CD4-positive, alpha-beta T cell treated with Interleukin-4 for 4 hours (primary cell): ENCODE measurements around the gene MKRN2.
"Not testable (repeated sequence)": the region's sequence is repeated elsewhere in the genome, so short reads cannot be mapped to it uniquely, and the experiment has no call there.

Experiments
- DNase-seq: peaks from one replicate; pipeline ENCODE4 v3.0.0-alpha.2; 2020

Gene MKRN2

DNA sequence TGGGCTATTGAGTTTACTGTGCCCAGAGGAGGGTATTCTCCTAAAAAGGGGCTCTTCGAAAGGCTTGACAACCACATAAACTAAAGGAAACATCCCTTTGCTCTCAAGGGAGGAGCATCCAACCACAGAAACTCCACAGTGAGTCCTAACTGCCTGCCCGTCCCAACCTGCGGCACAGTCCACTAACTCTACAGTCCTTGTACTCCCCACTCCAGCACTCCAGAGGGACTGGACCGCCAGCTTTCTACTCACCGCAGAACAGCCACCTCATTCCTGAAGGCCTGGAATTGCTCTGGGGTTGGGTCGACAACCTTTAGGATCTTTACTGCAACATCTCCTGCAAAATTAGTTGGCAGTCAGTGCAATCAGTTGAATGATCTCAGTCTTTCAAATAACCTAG is 34.6 kb downstream of the MKRN2 start:
- no peak for DNase-seq

DNA sequence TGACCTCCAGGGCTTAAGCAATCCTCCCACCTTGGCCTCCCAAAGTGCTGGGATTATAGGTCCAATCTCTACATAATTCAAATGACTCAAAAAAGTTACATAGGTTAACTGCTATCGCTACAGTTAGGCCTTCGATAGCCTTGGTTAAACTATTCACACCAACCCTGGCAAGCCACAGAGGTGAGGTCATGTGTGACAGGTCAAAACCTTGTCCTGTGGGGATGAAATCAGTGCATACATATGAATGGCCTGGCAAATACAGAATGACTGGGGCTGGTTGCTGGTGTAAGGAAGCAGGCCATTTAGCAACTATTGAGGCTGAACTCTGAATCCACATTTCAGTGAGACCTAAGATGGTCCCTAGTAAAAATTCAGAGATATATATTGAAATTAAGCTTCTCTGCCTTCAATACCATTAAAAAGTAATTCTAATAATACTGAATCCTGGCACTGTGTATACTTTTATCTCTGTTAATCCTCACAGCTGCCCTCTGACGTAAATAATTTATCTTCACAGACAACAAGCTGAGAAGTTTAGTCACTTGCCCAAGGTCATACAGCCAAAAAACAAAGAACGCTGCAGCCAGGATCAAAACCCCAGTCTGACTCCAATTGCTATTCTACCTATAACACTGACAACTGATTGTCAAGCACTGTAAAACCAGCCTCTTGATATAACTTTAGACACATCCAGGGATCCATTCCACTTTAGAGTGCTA is 35.3 kb downstream of the MKRN2 start:
- DNase-seq: no peak

GRCh38 chr3:12593473-12593872 is 36.6 kb downstream of the MKRN2 start:
- no peak for DNase-seq

- no peak for DNase-seq
These were observed 42.0 kb downstream of the MKRN2 start for GRCh38 chr3:12598890-12599289.

GRCh38 chr3:12601072-12601471 is 44.2 kb downstream of the MKRN2 start:
- DNase-seq: no peak

- DNase-seq: no peak
These were observed 47.1 kb downstream of the MKRN2 start for GRCh38 chr3:12603969-12604368.

- no peak for DNase-seq
These were observed 51.5 kb downstream of the MKRN2 start for GRCh38 chr3:12608376-12608775.

GRCh38 chr3:12611117-12611516 is 54.2 kb downstream of the MKRN2 start:
- DNase-seq: no peak

DNA sequence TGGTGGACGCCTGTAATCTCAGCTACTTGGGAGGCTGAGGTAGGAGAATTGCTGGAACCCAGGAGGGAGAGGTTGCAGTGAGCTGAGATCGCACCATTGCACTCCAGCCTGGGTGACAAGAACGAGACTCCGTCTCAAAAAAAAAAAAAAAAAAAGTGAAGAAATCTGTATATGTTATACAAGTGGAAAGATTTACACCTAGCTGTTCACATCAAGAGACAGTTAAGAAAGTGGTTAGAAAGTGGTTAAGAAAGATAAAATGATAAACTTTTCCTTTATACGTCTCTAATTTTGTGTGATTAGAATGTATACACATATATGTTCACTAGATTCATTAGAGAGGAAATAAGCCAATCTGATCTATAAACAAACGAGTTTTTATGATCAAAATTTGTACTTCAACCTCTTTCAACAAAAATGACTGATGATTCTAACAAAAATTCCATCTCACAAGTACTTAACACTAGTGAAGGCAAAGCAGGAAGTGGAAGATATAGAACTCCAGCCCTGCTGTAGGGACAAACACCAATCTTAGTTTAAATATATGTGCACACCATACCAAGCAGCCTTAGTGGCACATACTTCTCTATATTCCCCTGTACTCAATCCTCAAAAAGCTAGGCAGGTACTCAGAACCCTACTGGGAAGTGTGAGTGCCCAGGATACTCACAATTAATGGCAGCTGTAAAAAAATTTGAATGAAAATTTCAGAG is 55.8 kb downstream of the MKRN2 start:
- DNase-seq: no peak

DNA sequence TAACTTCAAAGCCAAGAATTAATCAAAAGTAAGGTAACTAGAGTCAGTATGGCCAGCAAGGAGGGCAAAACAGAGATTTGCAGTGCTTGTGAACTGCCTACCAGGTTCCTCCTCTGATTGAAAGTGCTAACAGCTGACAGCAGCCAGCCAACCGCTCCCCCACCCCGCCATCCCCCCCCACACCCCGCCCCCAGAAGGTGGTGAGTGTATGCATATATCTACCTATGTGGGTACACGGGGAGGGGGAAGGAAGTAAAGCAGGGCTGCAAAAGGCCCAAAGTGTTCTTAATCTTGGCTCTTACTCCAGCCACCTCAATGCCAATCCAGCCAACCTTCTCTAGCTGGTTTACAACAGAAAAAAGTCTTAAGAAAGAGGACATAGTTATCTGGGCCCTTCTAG is 56.4 kb downstream of the MKRN2 start:
- DNase-seq: no peak

DNA sequence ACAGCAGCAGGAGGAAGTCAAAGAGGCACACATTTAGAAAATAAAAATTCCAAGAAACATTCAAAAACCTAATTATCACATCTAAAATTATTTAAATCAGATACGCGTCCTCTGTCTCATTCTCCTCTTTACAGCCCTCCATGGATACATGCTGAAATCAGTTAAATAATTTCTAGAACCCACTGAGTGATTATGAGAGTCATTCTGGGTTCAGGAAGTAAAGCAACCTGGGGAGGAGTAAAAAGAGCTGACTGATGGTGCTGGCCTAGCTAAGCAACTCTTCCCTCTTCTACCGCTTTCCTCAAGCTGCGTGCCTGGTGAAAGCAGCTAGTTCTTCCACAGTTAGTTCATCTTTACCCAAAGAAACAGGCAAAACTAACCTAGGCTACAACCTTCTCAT is 58.4 kb downstream of the MKRN2 start:
- no peak for DNase-seq

DNA sequence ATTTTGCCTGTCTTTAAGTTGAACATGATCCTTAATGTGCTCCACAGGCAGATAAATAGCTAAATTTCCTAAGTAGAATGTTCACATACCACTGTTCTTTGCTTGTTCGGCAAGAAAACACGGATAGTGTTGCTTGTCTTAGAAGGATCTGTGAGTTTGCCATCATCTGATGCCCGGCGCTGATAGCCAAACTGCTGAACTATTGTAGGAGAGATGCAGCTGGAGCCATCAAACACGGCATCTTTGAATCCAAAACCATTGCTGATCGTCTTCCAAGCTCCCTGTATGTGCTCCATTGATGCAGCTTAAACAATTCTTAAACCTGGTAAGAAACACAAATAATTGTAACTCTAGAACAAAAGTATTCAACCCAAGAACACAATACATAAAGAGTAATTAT is 61.5 kb downstream of the MKRN2 start:
- no peak for DNase-seq

GRCh38 chr3:12620305-12620704 is 63.4 kb downstream of the MKRN2 start:
- no peak for DNase-seq

DNA sequence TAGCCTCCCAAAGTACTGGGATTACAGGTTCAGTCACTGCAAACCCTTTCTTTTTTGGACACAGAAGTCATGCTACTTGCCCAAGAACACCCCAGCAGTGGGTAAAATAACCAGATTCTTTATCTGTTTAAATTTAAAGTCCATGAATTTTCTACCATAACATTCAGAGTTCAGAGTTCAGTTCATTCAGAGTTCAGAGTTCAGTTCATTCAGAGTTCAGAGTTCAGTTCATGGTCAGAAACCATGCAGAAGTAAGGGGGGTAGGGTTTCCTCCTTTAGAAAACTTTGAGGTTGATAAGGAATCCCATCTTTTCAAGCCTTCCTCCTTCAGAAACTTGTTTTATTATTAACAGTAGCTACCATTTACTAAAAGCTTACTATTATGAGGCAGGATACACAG is 63.8 kb downstream of the MKRN2 start:
- DNase-seq: no peak

DNA sequence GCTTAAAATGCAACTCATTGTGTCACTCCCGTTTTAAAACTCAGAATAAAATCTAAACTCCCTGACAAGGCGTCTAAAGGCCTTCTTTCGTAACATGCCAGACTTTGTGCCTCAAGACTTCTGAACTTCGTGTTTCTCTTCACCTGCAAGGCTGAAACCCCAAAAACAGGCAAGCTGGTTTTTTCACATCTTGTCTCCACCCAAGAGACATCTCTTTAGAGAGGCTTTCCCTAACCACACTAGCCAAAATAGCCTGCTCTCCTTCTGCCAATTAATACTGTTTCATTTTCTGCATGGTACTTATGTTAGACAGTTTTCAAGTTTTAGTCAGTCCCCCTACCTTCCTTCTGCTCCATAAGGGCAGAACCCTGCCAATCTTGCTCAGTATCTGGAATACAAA is 65.4 kb downstream of the MKRN2 start:
- no peak for DNase-seq

GRCh38 chr3:12624056-12624455 is 67.2 kb downstream of the MKRN2 start:
- DNase-seq: no peak

DNA sequence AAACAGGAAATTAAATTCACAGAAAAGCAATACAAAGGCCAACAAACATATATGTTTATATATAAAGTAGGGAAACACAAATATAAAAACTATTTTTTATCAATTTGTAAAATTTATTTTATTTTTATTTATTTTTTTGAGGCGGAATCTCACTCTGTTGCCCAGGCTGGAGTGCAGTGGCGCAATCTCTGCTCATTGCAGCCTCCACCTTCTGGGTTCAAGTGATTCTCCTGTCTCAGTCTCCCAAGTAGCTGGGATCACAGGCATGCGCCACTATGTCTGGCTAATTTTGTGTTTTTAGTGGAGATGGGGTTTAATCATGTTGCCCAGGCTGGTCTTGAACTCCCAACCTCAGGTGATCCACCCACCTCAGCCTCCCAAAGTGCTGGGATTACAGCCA is 68.1 kb downstream of the MKRN2 start:
- DNase-seq: not testable (repeated sequence)

GRCh38 chr3:12627370-12627769 is 70.5 kb downstream of the MKRN2 start:
- no peak for DNase-seq

GRCh38 chr3:12628813-12629212 is 71.9 kb downstream of the MKRN2 start:
- DNase-seq: no peak

DNA sequence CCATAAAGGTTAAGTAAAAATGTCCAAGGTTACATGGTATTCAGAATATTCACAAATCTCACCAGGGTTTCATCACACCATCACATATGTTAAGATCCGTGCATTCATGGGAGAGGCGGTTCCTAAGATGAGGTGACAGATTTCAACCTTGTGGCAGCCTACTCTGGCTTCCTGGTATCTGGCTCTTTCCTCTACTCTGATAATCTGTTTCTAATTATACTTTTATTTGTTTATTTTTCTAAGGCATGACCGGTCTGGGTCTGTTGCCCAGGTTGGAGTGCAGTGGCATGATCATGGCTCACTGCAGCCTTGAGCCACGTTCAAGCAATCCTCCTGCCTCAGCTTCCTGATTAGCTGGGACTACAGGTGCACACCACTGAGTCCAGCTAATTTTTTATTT is 72.7 kb downstream of the MKRN2 start:
- no peak for DNase-seq

DNA sequence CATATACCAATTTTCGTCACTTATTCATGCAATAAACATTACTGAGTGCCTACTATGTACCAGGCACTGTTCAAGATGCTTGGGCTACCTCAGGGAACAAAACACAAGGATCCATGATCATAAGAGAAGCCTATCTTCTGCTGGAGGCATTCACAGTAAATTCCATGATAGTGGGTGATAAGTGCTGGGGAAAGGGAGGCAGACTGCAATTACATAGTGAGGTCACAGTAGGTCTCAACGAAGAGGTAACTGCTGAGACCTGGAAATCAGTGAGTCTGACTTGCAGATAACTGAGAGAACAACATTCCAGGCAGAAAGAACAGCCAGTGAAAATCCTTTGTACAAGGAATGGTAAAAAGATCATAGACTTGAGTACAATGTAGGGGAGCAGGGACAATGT is 73.4 kb downstream of the MKRN2 start:
- DNase-seq: no peak

DNA sequence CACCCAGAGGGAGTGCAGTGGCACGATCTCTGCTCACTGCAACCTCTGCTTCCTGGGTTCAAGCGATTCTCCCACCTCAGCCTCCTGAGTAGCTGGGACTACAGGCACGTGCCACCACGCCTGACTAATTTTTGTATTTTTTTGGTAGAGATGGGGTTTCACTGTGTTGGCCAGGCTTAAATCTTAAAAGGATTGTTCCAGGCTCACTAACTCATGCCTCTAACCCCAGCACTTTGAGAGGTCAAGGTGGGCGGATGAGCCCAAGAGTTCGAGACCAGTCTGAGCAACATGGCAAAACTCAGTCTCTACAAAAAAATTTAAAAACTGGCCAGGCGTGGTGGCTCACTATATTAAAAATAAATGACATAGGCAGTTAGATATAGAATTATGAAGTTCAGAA is 74.0 kb downstream of the MKRN2 start:
- not testable (repeated sequence) for DNase-seq

DNA sequence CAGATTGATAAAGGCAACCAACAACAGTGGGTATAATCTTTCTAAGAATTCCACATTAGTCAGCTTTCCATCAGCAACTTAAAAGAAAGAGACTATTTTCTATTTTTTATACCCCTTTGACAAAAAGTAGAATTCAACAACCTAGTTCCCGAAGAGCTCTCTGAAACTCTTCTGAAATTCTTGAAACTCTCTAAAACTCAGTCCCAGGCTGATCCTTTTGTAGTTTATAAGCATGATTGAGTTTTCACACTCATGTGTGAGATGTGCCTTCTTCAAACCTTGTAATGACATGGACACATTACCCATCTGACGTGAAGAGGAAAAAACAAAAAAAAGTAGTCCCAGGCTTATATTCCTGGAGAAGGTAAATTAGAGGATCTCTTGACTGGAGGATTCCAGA is 75.6 kb downstream of the MKRN2 start:
- no peak for DNase-seq

GRCh38 chr3:12633108-12633507 is 76.2 kb downstream of the MKRN2 start:
- no peak for DNase-seq
